SU-DHL-6 (cell line): ENCODE results near the gene PLA2G4E.

ENCODE experiments used
- H2AFZ ChIP-seq: fragments of 200-600 bp; sonication (generic); 2 replicates; pipeline ENCODE4 v1.6.1; 2014; ENCODE audit warnings: low read depth, mild to moderate bottlenecking, moderate library complexity, mixed read lengths, antibody characterized with exemption, low read length; ENCODE audit not compliant: severe bottlenecking
- H3F3A ChIP-seq: fragments of 200-600 bp; shearing (Covaris generic); 2 replicates; pipeline ENCODE4 v1.6.0; 2016; ENCODE audit warnings: antibody characterized with exemption, mild to moderate bottlenecking; ENCODE audit not compliant: insufficient read depth
- H3K27ac ChIP-seq: fragments of 200-600 bp; sonication (generic); 2 replicates; pipeline ENCODE4 v1.5.1; 2016; ENCODE audit warnings: low read depth, mild to moderate bottlenecking, low read length, moderate library complexity, mixed read lengths
- H3K27me3 ChIP-seq: fragments of 200-600 bp; sonication (generic), shearing (Covaris generic); 2 replicates; pipeline ENCODE4 v1.6.0; 2014; ENCODE audit warnings: mild to moderate bottlenecking, low read length
- H3K36me3 ChIP-seq: fragments of 200-600 bp; sonication (generic); 2 replicates; pipeline ENCODE4 v1.6.1; 2014; ENCODE audit warnings: mild to moderate bottlenecking, low read length, mixed read lengths
- H3K4me2 ChIP-seq: fragments of 300-600, 200-600 bp; shearing (Covaris generic), sonication (generic); 2 replicates; pipeline ENCODE4 v1.6.0; 2014; ENCODE audit warnings: low read length, low read depth, mild to moderate bottlenecking; ENCODE audit not compliant: poor library complexity, severe bottlenecking
- H3K4me3 ChIP-seq: fragments of 200-600 bp; sonication (generic); 2 replicates; pipeline ENCODE4 v1.5.1; 2014; ENCODE audit warnings: antibody characterized with exemption, low read length, mild to moderate bottlenecking, mixed read lengths; ENCODE audit not compliant: insufficient read depth, poor library complexity, severe bottlenecking
- H3K79me2 ChIP-seq: fragments of 200-600 bp; sonication (generic); 2 replicates; pipeline ENCODE4 v1.6.1; 2014; ENCODE audit warnings: mild to moderate bottlenecking, low read length, moderate library complexity; ENCODE audit not compliant: insufficient read depth
- H3K9ac ChIP-seq: fragments of 200-600 bp; sonication (generic); 2 replicates; pipeline ENCODE4 v1.7.0; 2014; ENCODE audit warnings: mild to moderate bottlenecking, low read length
- H3K9me2 ChIP-seq: fragments of 200-600 bp; sonication (generic); replicated peaks from 2 replicates; pipeline ENCODE4 v1.6.1; 2014; ENCODE audit warnings: low read length; ENCODE audit not compliant: insufficient read depth
- H3K9me3 ChIP-seq: fragments of 200-600 bp; sonication (generic); 2 replicates; pipeline ENCODE4 v1.6.1; 2014; ENCODE audit warnings: low read length, mixed read lengths; ENCODE audit not compliant: insufficient read depth
- H4K20me1 ChIP-seq: fragments of 200-600 bp; sonication (generic); 2 replicates; pipeline ENCODE4 v1.6.1; 2014; ENCODE audit warnings: low read depth, mild to moderate bottlenecking, antibody characterized with exemption, low read length, moderate library complexity, mixed read lengths
- CTCF ChIP-seq: fragments of 200-600 bp; sonication (generic); IDR thresholded peaks from one replicate; pipeline ENCODE4 v1.5.1; 2017; ENCODE audit warnings: antibody characterized with exemption, mild to moderate bottlenecking, low read length, moderate library complexity; ENCODE audit not compliant: insufficient read depth, poor library complexity, severe bottlenecking
- EZH2phosphoT487 ChIP-seq: fragments of 200-600 bp; sonication (generic), shearing (Covaris generic); conservative IDR thresholded peaks from 2 replicates; pipeline ENCODE4 v1.6.1; 2018; ENCODE audit warnings: mild to moderate bottlenecking, antibody characterized with exemption, low read length, moderate library complexity, mixed read lengths

PLA2G4E gene

DNA sequence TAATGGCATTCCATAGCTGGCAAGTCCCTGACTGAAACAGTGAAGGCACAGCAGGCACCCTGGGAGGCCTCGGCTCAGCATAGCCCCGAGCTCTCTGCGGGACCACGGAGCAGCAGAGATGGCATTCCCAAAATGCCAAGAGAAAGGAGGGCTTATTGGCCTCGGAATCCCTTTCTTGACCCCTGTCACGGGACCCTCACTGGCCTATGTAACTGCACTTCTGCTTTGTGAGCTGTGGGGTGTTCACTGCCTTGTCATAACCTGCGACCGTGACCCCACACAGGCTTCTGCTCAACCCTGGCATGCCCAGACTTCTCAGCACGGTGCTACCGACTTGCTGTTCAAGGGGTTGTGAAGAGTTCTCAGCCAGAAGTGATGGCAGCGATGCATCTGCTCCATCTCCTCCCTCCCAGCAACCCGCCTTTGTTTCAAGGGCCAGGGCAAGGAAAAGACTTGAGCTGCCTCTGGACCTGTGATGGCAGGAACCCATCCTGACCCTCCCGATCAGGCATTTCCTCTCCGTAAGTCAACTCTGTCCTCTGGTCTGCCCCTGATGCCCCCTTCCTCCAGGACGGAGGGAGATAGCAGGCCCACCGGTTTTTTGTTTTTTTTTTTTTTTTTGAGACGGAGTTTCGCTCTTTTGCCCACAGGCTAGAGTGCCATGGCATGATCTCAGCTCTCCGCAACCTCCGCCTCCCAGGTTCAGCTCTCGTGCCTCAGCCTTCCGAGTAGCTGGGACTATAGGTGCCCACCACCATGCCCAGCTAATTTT lies 79.0 kb downstream of the PLA2G4E start:
- H3K9ac ChIP-seq: no peak overlapping the region
- H3K79me2 ChIP-seq: no peaks in the 10 kb centered on the region
- TF ChIP-seq CTCF: no peak
- TF ChIP-seq EZH2phosphoT487: no peak
- H3K9me3 ChIP-seq: no peaks in the 10 kb centered on the region
- H2AFZ ChIP-seq: no peak overlapping the region
- no peaks in the 10 kb centered on the region for H3K27me3 ChIP-seq
- H3K36me3 ChIP-seq: no peaks in the 10 kb centered on the region
- H3K4me2 ChIP-seq: no peak overlapping the region
- no peak overlapping the region for H3K27ac ChIP-seq
- H4K20me1 ChIP-seq: no peaks in the 10 kb centered on the region
- H3K4me3 ChIP-seq: no peak overlapping the region
- no peaks in the 10 kb centered on the region for H3K9me2 ChIP-seq
- no peaks in the 10 kb centered on the region for H3F3A ChIP-seq

DNA sequence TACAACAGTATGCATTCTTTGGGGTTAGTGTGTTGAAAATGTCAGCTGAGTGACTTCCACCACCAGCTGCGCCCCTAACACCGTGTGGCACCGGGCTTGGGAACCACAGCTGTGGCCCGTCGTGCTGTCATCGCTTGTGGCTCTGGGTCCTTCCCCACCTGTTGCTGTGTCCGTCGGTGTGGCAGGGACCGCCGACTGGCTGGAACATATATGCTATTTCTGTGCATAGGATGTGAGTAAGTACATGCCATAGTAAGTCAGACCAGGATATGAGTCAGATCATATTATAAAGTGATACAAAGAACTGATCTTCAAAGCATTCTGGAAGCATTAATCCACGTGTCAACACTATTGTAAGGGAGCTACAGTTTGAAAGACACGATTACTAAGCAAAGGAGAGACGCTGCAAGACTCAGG lies 80.4 kb downstream of the PLA2G4E start:
- H3K79me2 ChIP-seq: no peaks in the 10 kb centered on the region
- H3K27ac ChIP-seq: no peak overlapping the region
- no peaks in the 10 kb centered on the region for H3K9me3 ChIP-seq
- H3K9me2 ChIP-seq: no peaks in the 10 kb centered on the region
- no peak overlapping the region for H3K9ac ChIP-seq
- H3F3A ChIP-seq: no peaks in the 10 kb centered on the region
- H2AFZ ChIP-seq: no peak overlapping the region
- H4K20me1 ChIP-seq: no peaks in the 10 kb centered on the region
- no peak overlapping the region for H3K4me3 ChIP-seq
- no peaks in the 10 kb centered on the region for H3K27me3 ChIP-seq
- H3K36me3 ChIP-seq: no peaks in the 10 kb centered on the region
- no peak for TF ChIP-seq CTCF
- TF ChIP-seq EZH2phosphoT487: no peak
- H3K4me2 ChIP-seq: no peak overlapping the region

DNA sequence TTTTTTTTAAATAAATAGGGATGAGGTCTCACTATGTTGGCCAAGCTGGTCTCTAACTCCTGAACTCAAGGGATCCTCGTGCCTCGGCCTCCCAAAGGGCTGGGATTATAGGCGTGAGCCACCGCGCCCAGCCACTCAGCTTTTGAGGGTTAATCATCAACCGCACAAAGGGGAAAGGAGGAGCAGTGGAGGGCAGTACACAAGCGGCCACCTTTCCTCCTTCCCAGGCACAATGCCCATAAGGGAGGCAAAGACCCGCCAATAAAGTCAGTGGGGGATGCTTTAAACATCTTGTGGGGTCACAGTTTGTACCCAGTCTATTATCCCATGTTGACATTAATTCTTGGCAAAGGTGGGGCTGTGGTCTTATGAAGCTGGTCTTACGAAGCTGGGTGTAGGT lies 80.9 kb downstream of the PLA2G4E start:
- no peaks in the 10 kb centered on the region for H3K27me3 ChIP-seq
- H3K4me3 ChIP-seq: no peak overlapping the region
- H3F3A ChIP-seq: no peaks in the 10 kb centered on the region
- H3K4me2 ChIP-seq: no peak overlapping the region
- no peak overlapping the region for H3K9ac ChIP-seq
- TF ChIP-seq EZH2phosphoT487 (no peak), CTCF (no peak)
- no peaks in the 10 kb centered on the region for H4K20me1 ChIP-seq
- H3K27ac ChIP-seq: no peak overlapping the region
- no peaks in the 10 kb centered on the region for H3K36me3 ChIP-seq
- no peak overlapping the region for H2AFZ ChIP-seq
- no peaks in the 10 kb centered on the region for H3K79me2 ChIP-seq
- no peaks in the 10 kb centered on the region for H3K9me2 ChIP-seq
- H3K9me3 ChIP-seq: no peaks in the 10 kb centered on the region
